ENCODE measurements around the gene JCAD.

JCAD gene

GRCh38 chr10:30043476-30044270 lies 15.7 kb downstream of the JCAD start:
- DNase-seq (ENCODE audit: low spot score): no peak

- no peak for DNase-seq (ENCODE audit: low spot score)
Observed at GRCh38 chr10:30042820-30043219, 16.6 kb downstream of the JCAD start.

GRCh38 chr10:30041196-30042105 lies 17.9 kb downstream of the JCAD start:
- DNase-seq (ENCODE audit: low spot score): no peak

- DNase-seq (ENCODE audit: low spot score): no peak
Observed at GRCh38 chr10:30040597-30040996, 18.8 kb downstream of the JCAD start.

GRCh38 chr10:30039988-30040387 lies 19.4 kb downstream of the JCAD start:
- no peak for DNase-seq (ENCODE audit: low spot score)

GRCh38 chr10:30039567-30039966 lies 19.8 kb downstream of the JCAD start:
- no peak for DNase-seq (ENCODE audit: low spot score)

GRCh38 chr10:30038781-30039536 lies 20.4 kb downstream of the JCAD start:
- DNase-seq (ENCODE audit: low spot score): no peak

GRCh38 chr10:30037620-30038336 lies 21.6 kb downstream of the JCAD start:
- DNase-seq (ENCODE audit: low spot score): no peak

GRCh38 chr10:30036811-30037210 lies 22.6 kb downstream of the JCAD start:
- no peak for DNase-seq (ENCODE audit: low spot score)

GRCh38 chr10:30036341-30036740 lies 23.0 kb downstream of the JCAD start:
- DNase-seq (ENCODE audit: low spot score): no peak

GRCh38 chr10:30034433-30035137 lies 24.8 kb downstream of the JCAD start:
- DNase-seq (ENCODE audit: low spot score): no peak

GRCh38 chr10:30032125-30032524 lies 27.3 kb downstream of the JCAD start:
- no peak for DNase-seq (ENCODE audit: low spot score)

GRCh38 chr10:30029872-30030256 lies 29.5 kb downstream of the JCAD start:
- DNase-seq (ENCODE audit: low spot score): no peak

- no peak for DNase-seq (ENCODE audit: low spot score)
Observed at GRCh38 chr10:30029164-30029871, 30.1 kb downstream of the JCAD start.

GRCh38 chr10:30028738-30029030 lies 30.7 kb downstream of the JCAD start:
- DNase-seq (ENCODE audit: low spot score): no peak

GRCh38 chr10:30028006-30028737 lies 31.2 kb downstream of the JCAD start:
- no peak for DNase-seq (ENCODE audit: low spot score)

GRCh38 chr10:30027057-30028005 lies 32.1 kb downstream of the JCAD start:
- no peak for DNase-seq (ENCODE audit: low spot score)

GRCh38 chr10:30026578-30026977 lies 32.8 kb downstream of the JCAD start:
- no peak for DNase-seq (ENCODE audit: low spot score)

GRCh38 chr10:30026080-30026479 lies 33.3 kb downstream of the JCAD start:
- DNase-seq (ENCODE audit: low spot score): no peak
